Transverse colon (tissue), 4 donors: Measurements from ENCODE around the gene PCP4.

Source experiments
- POLR2A ChIP-seq: fragments of 450-650 bp; IDR thresholded peaks from one replicate; pipeline ENCODE4 v1.6.1; 2016; ENCODE audit warnings: antibody characterized with exemption, mild to moderate bottlenecking, moderate library complexity
- POLR2AphosphoS5 ChIP-seq, 3 donors: sonication (generic); formaldehyde crosslinking; IDR thresholded peaks; one replicate each; pipeline ENCODE4 v1.6.1; 2016; ENCODE audit warnings: antibody characterized with exemption in 3 of 3
- TF ChIP-seq, protein P1 (sequence below), 5 experiments: fragments of 200-600 bp in 3 of 5; fragments of 450-650 bp in 2 of 5; sonication (generic) in 3 of 5; IDR thresholded peaks; 1 replicate in 2 of 5; 2 replicates in 3 of 5; pipeline ENCODE4 v1.5.1; 2016 to 2017; ENCODE audit warnings: antibody characterized with exemption in 5 of 5, inconsistent platforms in 3 of 5, mild to moderate bottlenecking in 2 of 5, moderate library complexity in 1 of 5

DNA sequence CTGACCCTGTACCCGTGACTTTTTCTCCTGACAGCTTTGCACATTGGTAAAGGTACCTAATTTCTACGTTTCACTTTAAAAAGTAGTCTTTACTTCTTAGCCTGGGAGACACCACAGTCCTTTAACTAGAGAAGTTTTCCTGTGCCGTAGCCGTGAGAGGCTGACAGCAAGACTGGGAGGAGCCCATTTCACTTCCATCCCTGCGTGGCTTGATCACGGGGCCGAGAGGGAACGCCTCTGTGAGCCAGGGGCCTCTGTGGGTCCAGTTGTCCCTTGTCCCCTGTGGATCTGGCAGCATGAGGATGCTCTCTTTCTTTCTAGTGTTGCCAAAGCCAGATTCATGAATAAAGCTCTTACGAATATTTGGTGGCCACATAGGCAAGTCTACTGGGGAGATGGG is 21.6 kb downstream of the PCP4 start:
- TF ChIP-seq, protein P1, sequence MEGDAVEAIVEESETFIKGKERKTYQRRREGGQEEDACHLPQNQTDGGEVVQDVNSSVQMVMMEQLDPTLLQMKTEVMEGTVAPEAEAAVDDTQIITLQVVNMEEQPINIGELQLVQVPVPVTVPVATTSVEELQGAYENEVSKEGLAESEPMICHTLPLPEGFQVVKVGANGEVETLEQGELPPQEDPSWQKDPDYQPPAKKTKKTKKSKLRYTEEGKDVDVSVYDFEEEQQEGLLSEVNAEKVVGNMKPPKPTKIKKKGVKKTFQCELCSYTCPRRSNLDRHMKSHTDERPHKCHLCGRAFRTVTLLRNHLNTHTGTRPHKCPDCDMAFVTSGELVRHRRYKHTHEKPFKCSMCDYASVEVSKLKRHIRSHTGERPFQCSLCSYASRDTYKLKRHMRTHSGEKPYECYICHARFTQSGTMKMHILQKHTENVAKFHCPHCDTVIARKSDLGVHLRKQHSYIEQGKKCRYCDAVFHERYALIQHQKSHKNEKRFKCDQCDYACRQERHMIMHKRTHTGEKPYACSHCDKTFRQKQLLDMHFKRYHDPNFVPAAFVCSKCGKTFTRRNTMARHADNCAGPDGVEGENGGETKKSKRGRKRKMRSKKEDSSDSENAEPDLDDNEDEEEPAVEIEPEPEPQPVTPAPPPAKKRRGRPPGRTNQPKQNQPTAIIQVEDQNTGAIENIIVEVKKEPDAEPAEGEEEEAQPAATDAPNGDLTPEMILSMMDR (IDR thresholded peaks at IDR 0.05), result no peak
- TF ChIP-seq POLR2A (no peak), POLR2AphosphoS5 (IDR thresholded peaks at IDR 0.05) (no peak)
